GM19035 (cell line): ENCODE measurements around the gene INKA2.
"Not testable (repeated sequence)": the region's sequence is repeated elsewhere in the genome, so short reads cannot be mapped to it uniquely, and the experiment has no call there.

Experiments used
- ATAC-seq: cut with Tn5 transposase; IDR thresholded peaks from one replicate; pipeline ENCODE4 v1.9.1; 2021; ENCODE audit not compliant: unreplicated experiment

INKA2 gene

GRCh38 chr1:111750856-111751255 lies 11.7 kb upstream of the INKA2 start:
- no peak for ATAC-seq

- no peak for ATAC-seq
Observed at GRCh38 chr1:111749628-111750027, 10.4 kb upstream of the INKA2 start.

GRCh38 chr1:111747947-111748346 lies 8.8 kb upstream of the INKA2 start:
- ATAC-seq = no peak

GRCh38 chr1:111747282-111747734 lies 8.1 kb upstream of the INKA2 start:
- no peak for ATAC-seq

GRCh38 chr1:111746614-111746999 lies 7.4 kb upstream of the INKA2 start:
- ATAC-seq = no peak

GRCh38 chr1:111745675-111746613 lies 6.7 kb upstream of the INKA2 start:
- no peak for ATAC-seq

- ATAC-seq = no peak
Observed at GRCh38 chr1:111743679-111744101, 4.5 kb upstream of the INKA2 start.

- ATAC-seq = no peak
Observed at GRCh38 chr1:111742938-111743549, 3.8 kb upstream of the INKA2 start.

GRCh38 chr1:111742292-111742691 lies 3.1 kb upstream of the INKA2 start:
- not testable (repeated sequence) for ATAC-seq

- no peak for ATAC-seq
Observed at GRCh38 chr1:111739925-111740765, 950 bp upstream of the INKA2 start.

- peak; percentile 49 for ATAC-seq
Observed at GRCh38 chr1:111738436-111739193, 580 bp downstream of the INKA2 start.

- no peak for ATAC-seq
Observed at GRCh38 chr1:111738133-111738435, 1.1 kb downstream of the INKA2 start.

GRCh38 chr1:111737216-111738132 lies 1.7 kb downstream of the INKA2 start:
- ATAC-seq = no peak

GRCh38 chr1:111736548-111737215 lies 2.5 kb downstream of the INKA2 start:
- no peak for ATAC-seq

GRCh38 chr1:111735858-111736544 lies 3.2 kb downstream of the INKA2 start:
- no peak for ATAC-seq

GRCh38 chr1:111735321-111735720 lies 3.9 kb downstream of the INKA2 start:
- ATAC-seq = no peak

- ATAC-seq = no peak
Observed at GRCh38 chr1:111734856-111735255, 4.3 kb downstream of the INKA2 start.

- no peak for ATAC-seq
Observed at GRCh38 chr1:111734426-111734825, 4.8 kb downstream of the INKA2 start.

- ATAC-seq = no peak
Observed at GRCh38 chr1:111733992-111734341, 5.2 kb downstream of the INKA2 start.
